ENCODE results near the gene KRTAP4-4.

DNA sequence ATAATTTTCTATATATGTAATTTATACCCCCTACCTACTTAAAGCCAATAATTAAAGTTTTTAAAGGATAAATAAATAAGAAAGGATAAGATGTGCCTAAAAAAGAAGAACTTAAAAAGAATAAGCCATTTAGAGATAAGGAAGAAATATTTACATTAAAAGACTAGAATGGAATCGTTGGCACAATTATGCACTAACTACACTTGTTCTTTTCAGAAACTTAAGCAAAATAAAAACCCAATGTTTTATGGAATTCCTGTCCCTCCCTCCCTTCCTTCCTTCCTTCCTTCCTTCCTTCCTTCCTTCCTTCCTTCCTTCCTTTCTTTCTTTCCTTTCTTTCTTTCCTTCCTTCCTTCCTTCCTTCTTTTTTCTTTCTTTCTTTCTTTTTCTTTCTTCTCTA, 15.7 kb downstream of the KRTAP4-4 start:
- TF ChIP-seq CTCF (IDR thresholded peaks at IDR 0.05) (no peak), POLR2A (IDR thresholded peaks at IDR 0.05) (no peak)

All from testis (tissue), 2 donors.